GM23338 (cell line): ENCODE data around the gene DUSP8. TPM values are rescaled to one million over a fixed set of nuclear protein-coding genes. Genes with fewer than 3 reads are reported as not detected.

Experiments
- ATAC-seq: fragments of 200-7000 bp; cut with Tn5 transposase; 3 replicates; pipeline ENCODE4 v1.9.1; 2020
- DNase-seq: peaks from one replicate; pipeline ENCODE4 v3.0.0-alpha.2; 2015; ENCODE audit warnings: low spot score
- H2AFZ ChIP-seq: fragments of 200-600 bp; sonication (generic); 2 replicates; pipeline ENCODE4 v1.8.0; 2016; ENCODE audit warnings: antibody characterized with exemption, mild to moderate bottlenecking, moderate library complexity
- H3F3A ChIP-seq: fragments of 200-600 bp; sonication (generic); replicated peaks from 2 replicates; pipeline ENCODE4 v1.8.0; 2017; ENCODE audit warnings: antibody characterized with exemption, mixed run types, low read depth
- H3K27ac ChIP-seq: fragments of 200-600 bp; sonication (generic); 2 replicates; pipeline ENCODE4 v1.6.1; 2016; ENCODE audit warnings: low read depth
- H3K27me3 ChIP-seq: fragments of 200-600 bp; sonication (generic); 2 replicates; pipeline ENCODE4 v1.8.0; 2016; ENCODE audit warnings: mild to moderate bottlenecking, mixed run types, moderate library complexity; ENCODE audit not compliant: insufficient read depth
- H3K36me3 ChIP-seq: fragments of 200-600 bp; sonication (generic); 2 replicates; pipeline ENCODE4 v1.8.0; 2016; ENCODE audit warnings: mild to moderate bottlenecking; ENCODE audit not compliant: insufficient read depth
- H3K4me1 ChIP-seq: fragments of 200-600 bp; sonication (generic); 2 replicates; pipeline ENCODE4 v1.8.0; 2016; ENCODE audit warnings: mild to moderate bottlenecking, moderate library complexity; ENCODE audit not compliant: insufficient read depth
- H3K4me2 ChIP-seq: fragments of 200-600 bp; sonication (generic); 2 replicates; pipeline ENCODE4 v1.7.1; 2017; ENCODE audit warnings: mixed run types
- H3K4me3 ChIP-seq: fragments of 200-600 bp; sonication (generic); 2 replicates; pipeline ENCODE4 v1.6.1; 2016; ENCODE audit warnings: mixed run types
- H3K79me2 ChIP-seq: fragments of 200-600 bp; sonication (generic); replicated peaks from 2 replicates; pipeline ENCODE4 v1.8.0; 2017; ENCODE audit warnings: mild to moderate bottlenecking; ENCODE audit not compliant: insufficient read depth
- H3K9me2 ChIP-seq: fragments of 200-600 bp; sonication (generic); 2 replicates; pipeline ENCODE4 v1.8.0; 2017; ENCODE audit not compliant: insufficient read depth
- H4K20me1 ChIP-seq: fragments of 200-600 bp; sonication (generic); replicated peaks from 2 replicates; pipeline ENCODE4 v1.8.0; 2017; ENCODE audit warnings: mild to moderate bottlenecking; ENCODE audit not compliant: insufficient read depth
- H3K27ac Mint-ChIP-seq: 2 replicates; pipeline ENCODE4 v1.8.0; 2020; ENCODE audit warnings: inconsistent platforms, mild to moderate bottlenecking, moderate library complexity, mixed read lengths
- H3K27me3 Mint-ChIP-seq: 3 replicates; pipeline ENCODE4 v1.8.0; 2022; ENCODE audit warnings: low read depth, mild to moderate bottlenecking, moderate library complexity, mixed read lengths, inconsistent platforms; ENCODE audit not compliant: insufficient read depth, poor library complexity
- H3K36me3 Mint-ChIP-seq: 3 replicates; pipeline ENCODE4 v1.8.0; 2021; ENCODE audit warnings: low read depth, mild to moderate bottlenecking, inconsistent platforms, moderate library complexity, mixed read lengths
- H3K4me1 Mint-ChIP-seq: 3 replicates; pipeline ENCODE4 v1.8.0; 2020; ENCODE audit warnings: mild to moderate bottlenecking, inconsistent platforms, mixed read lengths
- H3K4me3 Mint-ChIP-seq: 3 replicates; pipeline ENCODE4 v1.8.0; 2021; ENCODE audit warnings: moderate library complexity, mild to moderate bottlenecking, inconsistent platforms, mixed read lengths
- H3K9me3 Mint-ChIP-seq: 3 replicates; pipeline ENCODE4 v1.8.0; 2020; ENCODE audit warnings: moderate library complexity, mild to moderate bottlenecking, inconsistent platforms, mixed read lengths
- CREB1 ChIP-seq: fragments of 250-450 bp; sonication (Bioruptor Pico); IDR thresholded peaks from 2 replicates; pipeline ENCODE4 v1.5.0; 2020; ENCODE audit warnings: low read depth, mild to moderate bottlenecking, moderate library complexity
- EZH2 ChIP-seq: fragments of 200-600 bp; sonication (generic); IDR thresholded peaks from one replicate; pipeline ENCODE4 v1.8.0; 2017; ENCODE audit warnings: antibody characterized with exemption, mild to moderate bottlenecking, low read depth; ENCODE audit not compliant: unreplicated experiment
- EZH2phosphoT487 ChIP-seq: fragments of 200-600 bp; sonication (generic); IDR thresholded peaks from one replicate; pipeline ENCODE4 v1.8.1; 2018; ENCODE audit warnings: antibody characterized with exemption; ENCODE audit not compliant: unreplicated experiment
- JUNB ChIP-seq: IDR thresholded peaks from one replicate; pipeline ENCODE4 v1.6.1; 2016; ENCODE audit warnings: antibody characterized with exemption; ENCODE audit not compliant: unreplicated experiment
- NANOG ChIP-seq: IDR thresholded peaks from 2 replicates; pipeline ENCODE4 v1.6.1; 2016; ENCODE audit warnings: antibody characterized with exemption, borderline replicate concordance
- POLR2AphosphoS5 ChIP-seq: IDR thresholded peaks from 2 replicates; pipeline ENCODE4 v1.6.1; 2016; ENCODE audit warnings: antibody characterized with exemption, low read depth
- STAT1 ChIP-seq: IDR thresholded peaks from one replicate; pipeline ENCODE4 v1.6.1; 2016; ENCODE audit warnings: antibody characterized with exemption; ENCODE audit not compliant: unreplicated experiment
- ZNF331 ChIP-seq: fragments of 250-450 bp; sonication (Bioruptor Pico); IDR thresholded peaks from 2 replicates; pipeline ENCODE4 v1.5.0; 2020; ENCODE audit warnings: low read depth, mild to moderate bottlenecking, moderate library complexity
- polyA plus RNA-seq: library from polyadenylated mRNA; unstranded; fragments of >200 nt; fragmentation: Nextera tagmentation; extraction: Ambion mirVana; gene quantifications from 2 replicates; pipeline ENCODE4 v1.2.1, GENCODE V29; 2016
- total RNA-seq: library from RNA; depleted of rRNA; stranded (reverse); fragments of >200 nt; shearing (Covaris generic); gene quantifications from 2 replicates; pipeline ENCODE4 v1.2.3, GENCODE V29; 2014
- TF ChIP-seq, protein P1 (sequence below): IDR thresholded peaks from 2 replicates; pipeline ENCODE4 v1.6.1; 2016; ENCODE audit warnings: antibody characterized with exemption
- TF ChIP-seq, protein P2 (sequence below), 2 experiments: fragments of 200-600 bp in 1 of 2; sonication (generic) in 1 of 2; conservative IDR thresholded peaks; 2 replicates each; pipeline versions ENCODE4 v1.5.1 to v1.6.1; 2016 to 2017; ENCODE audit warnings: antibody characterized with exemption in 2 of 2, low read depth in 2 of 2, mild to moderate bottlenecking in 2 of 2, moderate library complexity in 1 of 2
- TF ChIP-seq, protein P3 (sequence below): fragments of 250-450 bp; sonication (Bioruptor Pico); IDR thresholded peaks from 2 replicates; pipeline ENCODE4 v1.5.0; 2020; ENCODE audit warnings: mild to moderate bottlenecking, moderate library complexity

The DUSP8 gene
- total and polyA plus RNA-seq, 2 experiments from 2014 or later: 1.1 TPM

DNA sequence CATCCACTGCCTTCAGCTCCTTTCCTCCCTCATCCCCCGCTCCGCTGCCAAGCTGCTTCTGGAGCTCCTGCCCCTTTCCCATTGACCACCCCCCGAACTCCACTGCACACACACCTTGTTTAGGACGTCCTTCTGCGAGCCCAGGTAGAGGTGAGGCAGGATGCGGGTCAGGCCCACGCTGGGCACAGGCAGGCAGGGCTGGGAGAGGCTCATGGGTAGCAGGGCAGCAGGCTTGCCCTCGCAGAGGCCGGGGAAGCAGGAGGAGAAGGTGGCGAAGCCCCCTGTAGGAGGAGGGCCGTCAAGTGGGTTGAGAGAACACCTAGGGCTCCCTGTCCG is 13.3 kb downstream of the DUSP8 start:
- H3K27ac Mint-ChIP-seq: no peak overlapping the region
- 0 out of 3 replicates have a peak overlapping the region, but pooled peaks have one; percentile 14 for H3K4me3 Mint-ChIP-seq
- TF ChIP-seq ZNF331 (CRISPR knock-in tag): no peak
- no peak for TF ChIP-seq STAT1
- no peak for TF ChIP-seq EZH2phosphoT487
- TF ChIP-seq POLR2AphosphoS5: no peak
- TF ChIP-seq, protein P1, sequence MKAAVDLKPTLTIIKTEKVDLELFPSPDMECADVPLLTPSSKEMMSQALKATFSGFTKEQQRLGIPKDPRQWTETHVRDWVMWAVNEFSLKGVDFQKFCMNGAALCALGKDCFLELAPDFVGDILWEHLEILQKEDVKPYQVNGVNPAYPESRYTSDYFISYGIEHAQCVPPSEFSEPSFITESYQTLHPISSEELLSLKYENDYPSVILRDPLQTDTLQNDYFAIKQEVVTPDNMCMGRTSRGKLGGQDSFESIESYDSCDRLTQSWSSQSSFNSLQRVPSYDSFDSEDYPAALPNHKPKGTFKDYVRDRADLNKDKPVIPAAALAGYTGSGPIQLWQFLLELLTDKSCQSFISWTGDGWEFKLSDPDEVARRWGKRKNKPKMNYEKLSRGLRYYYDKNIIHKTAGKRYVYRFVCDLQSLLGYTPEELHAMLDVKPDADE: no peak
- TF ChIP-seq, protein P2, sequence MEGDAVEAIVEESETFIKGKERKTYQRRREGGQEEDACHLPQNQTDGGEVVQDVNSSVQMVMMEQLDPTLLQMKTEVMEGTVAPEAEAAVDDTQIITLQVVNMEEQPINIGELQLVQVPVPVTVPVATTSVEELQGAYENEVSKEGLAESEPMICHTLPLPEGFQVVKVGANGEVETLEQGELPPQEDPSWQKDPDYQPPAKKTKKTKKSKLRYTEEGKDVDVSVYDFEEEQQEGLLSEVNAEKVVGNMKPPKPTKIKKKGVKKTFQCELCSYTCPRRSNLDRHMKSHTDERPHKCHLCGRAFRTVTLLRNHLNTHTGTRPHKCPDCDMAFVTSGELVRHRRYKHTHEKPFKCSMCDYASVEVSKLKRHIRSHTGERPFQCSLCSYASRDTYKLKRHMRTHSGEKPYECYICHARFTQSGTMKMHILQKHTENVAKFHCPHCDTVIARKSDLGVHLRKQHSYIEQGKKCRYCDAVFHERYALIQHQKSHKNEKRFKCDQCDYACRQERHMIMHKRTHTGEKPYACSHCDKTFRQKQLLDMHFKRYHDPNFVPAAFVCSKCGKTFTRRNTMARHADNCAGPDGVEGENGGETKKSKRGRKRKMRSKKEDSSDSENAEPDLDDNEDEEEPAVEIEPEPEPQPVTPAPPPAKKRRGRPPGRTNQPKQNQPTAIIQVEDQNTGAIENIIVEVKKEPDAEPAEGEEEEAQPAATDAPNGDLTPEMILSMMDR (conservative IDR thresholded peaks at IDR 0.05; ENCODE audit: low read depth in 2 of 2): no peak
- TF ChIP-seq, protein P3, sequence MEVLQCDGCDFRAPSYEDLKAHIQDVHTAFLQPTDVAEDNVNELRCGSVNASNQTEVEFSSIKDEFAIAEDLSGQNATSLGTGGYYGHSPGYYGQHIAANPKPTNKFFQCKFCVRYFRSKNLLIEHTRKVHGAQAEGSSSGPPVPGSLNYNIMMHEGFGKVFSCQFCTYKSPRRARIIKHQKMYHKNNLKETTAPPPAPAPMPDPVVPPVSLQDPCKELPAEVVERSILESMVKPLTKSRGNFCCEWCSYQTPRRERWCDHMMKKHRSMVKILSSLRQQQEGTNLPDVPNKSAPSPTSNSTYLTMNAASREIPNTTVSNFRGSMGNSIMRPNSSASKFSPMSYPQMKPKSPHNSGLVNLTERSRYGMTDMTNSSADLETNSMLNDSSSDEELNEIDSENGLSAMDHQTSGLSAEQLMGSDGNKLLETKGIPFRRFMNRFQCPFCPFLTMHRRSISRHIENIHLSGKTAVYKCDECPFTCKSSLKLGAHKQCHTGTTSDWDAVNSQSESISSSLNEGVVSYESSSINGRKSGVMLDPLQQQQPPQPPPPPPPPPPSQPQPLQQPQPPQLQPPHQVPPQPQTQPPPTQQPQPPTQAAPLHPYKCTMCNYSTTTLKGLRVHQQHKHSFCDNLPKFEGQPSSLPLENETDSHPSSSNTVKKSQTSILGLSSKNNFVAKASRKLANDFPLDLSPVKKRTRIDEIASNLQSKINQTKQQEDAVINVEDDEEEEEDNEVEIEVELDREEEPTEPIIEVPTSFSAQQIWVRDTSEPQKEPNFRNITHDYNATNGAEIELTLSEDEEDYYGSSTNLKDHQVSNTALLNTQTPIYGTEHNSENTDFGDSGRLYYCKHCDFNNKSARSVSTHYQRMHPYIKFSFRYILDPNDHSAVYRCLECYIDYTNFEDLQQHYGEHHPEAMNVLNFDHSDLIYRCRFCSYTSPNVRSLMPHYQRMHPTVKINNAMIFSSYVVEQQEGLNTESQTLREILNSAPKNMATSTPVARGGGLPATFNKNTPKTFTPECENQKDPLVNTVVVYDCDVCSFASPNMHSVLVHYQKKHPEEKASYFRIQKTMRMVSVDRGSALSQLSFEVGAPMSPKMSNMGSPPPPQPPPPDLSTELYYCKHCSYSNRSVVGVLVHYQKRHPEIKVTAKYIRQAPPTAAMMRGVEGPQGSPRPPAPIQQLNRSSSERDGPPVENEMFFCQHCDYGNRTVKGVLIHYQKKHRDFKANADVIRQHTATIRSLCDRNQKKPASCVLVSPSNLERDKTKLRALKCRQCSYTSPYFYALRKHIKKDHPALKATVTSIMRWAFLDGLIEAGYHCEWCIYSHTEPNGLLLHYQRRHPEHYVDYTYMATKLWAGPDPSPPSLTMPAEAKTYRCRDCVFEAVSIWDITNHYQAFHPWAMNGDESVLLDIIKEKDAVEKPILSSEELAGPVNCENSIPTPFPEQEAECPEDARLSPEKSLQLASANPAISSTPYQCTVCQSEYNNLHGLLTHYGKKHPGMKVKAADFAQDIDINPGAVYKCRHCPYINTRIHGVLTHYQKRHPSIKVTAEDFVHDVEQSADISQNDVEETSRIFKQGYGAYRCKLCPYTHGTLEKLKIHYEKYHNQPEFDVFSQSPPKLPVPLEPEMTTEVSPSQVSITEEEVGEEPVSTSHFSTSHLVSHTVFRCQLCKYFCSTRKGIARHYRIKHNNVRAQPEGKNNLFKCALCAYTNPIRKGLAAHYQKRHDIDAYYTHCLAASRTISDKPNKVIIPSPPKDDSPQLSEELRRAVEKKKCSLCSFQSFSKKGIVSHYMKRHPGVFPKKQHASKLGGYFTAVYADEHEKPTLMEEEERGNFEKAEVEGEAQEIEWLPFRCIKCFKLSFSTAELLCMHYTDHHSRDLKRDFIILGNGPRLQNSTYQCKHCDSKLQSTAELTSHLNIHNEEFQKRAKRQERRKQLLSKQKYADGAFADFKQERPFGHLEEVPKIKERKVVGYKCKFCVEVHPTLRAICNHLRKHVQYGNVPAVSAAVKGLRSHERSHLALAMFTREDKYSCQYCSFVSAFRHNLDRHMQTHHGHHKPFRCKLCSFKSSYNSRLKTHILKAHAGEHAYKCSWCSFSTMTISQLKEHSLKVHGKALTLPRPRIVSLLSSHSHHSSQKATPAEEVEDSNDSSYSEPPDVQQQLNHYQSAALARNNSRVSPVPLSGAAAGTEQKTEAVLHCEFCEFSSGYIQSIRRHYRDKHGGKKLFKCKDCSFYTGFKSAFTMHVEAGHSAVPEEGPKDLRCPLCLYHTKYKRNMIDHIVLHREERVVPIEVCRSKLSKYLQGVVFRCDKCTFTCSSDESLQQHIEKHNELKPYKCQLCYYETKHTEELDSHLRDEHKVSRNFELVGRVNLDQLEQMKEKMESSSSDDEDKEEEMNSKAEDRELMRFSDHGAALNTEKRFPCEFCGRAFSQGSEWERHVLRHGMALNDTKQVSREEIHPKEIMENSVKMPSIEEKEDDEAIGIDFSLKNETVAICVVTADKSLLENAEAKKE (CRISPR knock-in tag): no peak
- TF ChIP-seq NANOG: no peak
- no peak for TF ChIP-seq CREB1
- TF ChIP-seq EZH2: no peak
- TF ChIP-seq JUNB: no peak
- no peak overlapping the region for H3K27ac ChIP-seq
- DNase-seq (no peak), ATAC-seq (no peak)
- peak overlapping the region; percentile 20; the same call in 1 of the 2 replicates for H3K4me3 ChIP-seq
- H3K4me2 ChIP-seq: peak overlapping the region; percentile 76
- peaks cover 31% of the 10 kb centered on the region for H3K4me1 ChIP-seq
- peaks cover 55% of the 10 kb centered on the region for H3K27me3 Mint-ChIP-seq
- no peaks in the 10 kb centered on the region for H3K36me3 Mint-ChIP-seq
- H3K9me2 ChIP-seq: no peaks in the 10 kb centered on the region
- peaks cover 30% of the 10 kb centered on the region for H3K4me1 Mint-ChIP-seq
- H3K79me2 ChIP-seq: no peaks in the 10 kb centered on the region
- no peaks in the 10 kb centered on the region for H3F3A ChIP-seq
- H3K9me3 Mint-ChIP-seq: no peaks in the 10 kb centered on the region
- peaks cover 43% of the 10 kb centered on the region for H3K27me3 ChIP-seq
- H3K36me3 ChIP-seq: no peaks in the 10 kb centered on the region
- H4K20me1 ChIP-seq: no peaks in the 10 kb centered on the region
- H2AFZ ChIP-seq: no peak overlapping the region
